ENCODE data around the gene ZNF18.

- TF ChIP-seq, protein P1, sequence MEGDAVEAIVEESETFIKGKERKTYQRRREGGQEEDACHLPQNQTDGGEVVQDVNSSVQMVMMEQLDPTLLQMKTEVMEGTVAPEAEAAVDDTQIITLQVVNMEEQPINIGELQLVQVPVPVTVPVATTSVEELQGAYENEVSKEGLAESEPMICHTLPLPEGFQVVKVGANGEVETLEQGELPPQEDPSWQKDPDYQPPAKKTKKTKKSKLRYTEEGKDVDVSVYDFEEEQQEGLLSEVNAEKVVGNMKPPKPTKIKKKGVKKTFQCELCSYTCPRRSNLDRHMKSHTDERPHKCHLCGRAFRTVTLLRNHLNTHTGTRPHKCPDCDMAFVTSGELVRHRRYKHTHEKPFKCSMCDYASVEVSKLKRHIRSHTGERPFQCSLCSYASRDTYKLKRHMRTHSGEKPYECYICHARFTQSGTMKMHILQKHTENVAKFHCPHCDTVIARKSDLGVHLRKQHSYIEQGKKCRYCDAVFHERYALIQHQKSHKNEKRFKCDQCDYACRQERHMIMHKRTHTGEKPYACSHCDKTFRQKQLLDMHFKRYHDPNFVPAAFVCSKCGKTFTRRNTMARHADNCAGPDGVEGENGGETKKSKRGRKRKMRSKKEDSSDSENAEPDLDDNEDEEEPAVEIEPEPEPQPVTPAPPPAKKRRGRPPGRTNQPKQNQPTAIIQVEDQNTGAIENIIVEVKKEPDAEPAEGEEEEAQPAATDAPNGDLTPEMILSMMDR (IDR thresholded peaks at IDR 0.05; ENCODE audit: low read depth, low read length, poor library complexity, severe bottlenecking): peak; percentile 93
- TF ChIP-seq EZH2phosphoT487 (IDR thresholded peaks at IDR 0.05; ENCODE audit: borderline replicate concordance, low read length): no peak
Observed at GRCh38 chr17:11935734-11936406, 61.4 kb downstream of the ZNF18 start.
